MM.1S (cell line): ENCODE measurements around the gene KIAA0930.

Experiments
- DNase-seq: peaks from one replicate; pipeline ENCODE4 v3.0.0-alpha.2; 2015
- H2AFZ ChIP-seq: fragments of 300-600 bp; sonication (generic); 2 replicates; pipeline ENCODE4 v1.6.0; 2016; ENCODE audit warnings: antibody characterized with exemption, low read length
- H3F3A ChIP-seq: fragments of 300-600 bp; sonication (generic); 2 replicates; pipeline ENCODE4 v1.6.1; 2016; ENCODE audit warnings: mild to moderate bottlenecking, antibody characterized with exemption, low read length, moderate library complexity, mixed read lengths; ENCODE audit not compliant: insufficient read depth
- H3K27ac ChIP-seq: fragments of 300-600 bp; sonication (generic); 2 replicates; pipeline ENCODE4 v1.5.1; 2016; ENCODE audit warnings: mild to moderate bottlenecking, low read length
- H3K27me3 ChIP-seq: fragments of 300-600 bp; sonication (generic); replicated peaks from 2 replicates; pipeline ENCODE4 v1.6.0; 2016; ENCODE audit warnings: low read length; ENCODE audit not compliant: insufficient read depth
- H3K36me3 ChIP-seq: fragments of 300-600 bp; sonication (generic); replicated peaks from 2 replicates; pipeline ENCODE4 v1.6.1; 2016; ENCODE audit warnings: mild to moderate bottlenecking, low read length, mixed read lengths; ENCODE audit not compliant: insufficient read depth
- H3K4me1 ChIP-seq: fragments of 300-600 bp; sonication (generic); 2 replicates; pipeline ENCODE4 v1.6.1; 2016; ENCODE audit warnings: low read length, mixed read lengths
- H3K4me2 ChIP-seq: fragments of 300-600 bp; sonication (generic); 2 replicates; pipeline ENCODE4 v1.6.0; 2016; ENCODE audit warnings: low read depth, low read length
- H3K4me3 ChIP-seq: fragments of 300-600 bp; sonication (generic); 2 replicates; pipeline ENCODE4 v1.5.1; 2016; ENCODE audit warnings: low read length, mixed read lengths
- H3K79me2 ChIP-seq: fragments of 300-600 bp; sonication (generic); 2 replicates; pipeline ENCODE4 v1.6.1; 2016; ENCODE audit warnings: mixed run types, low read length, mixed read lengths
- H3K9ac ChIP-seq: fragments of 300-600 bp; sonication (generic); 2 replicates; pipeline ENCODE4 v1.6.1; 2016; ENCODE audit warnings: low read length, mixed read lengths
- H3K9me2 ChIP-seq: fragments of 300-600 bp; sonication (generic); replicated peaks from 2 replicates; pipeline ENCODE4 v1.6.1; 2016; ENCODE audit warnings: mild to moderate bottlenecking, low read length, mixed read lengths; ENCODE audit not compliant: insufficient read depth
- H3K9me3 ChIP-seq: fragments of 300-600 bp; sonication (generic); replicated peaks from 2 replicates; pipeline ENCODE4 v1.6.1; 2016; ENCODE audit warnings: mild to moderate bottlenecking, low read length, mixed read lengths; ENCODE audit not compliant: insufficient read depth
- H4K20me1 ChIP-seq: fragments of 300-600 bp; sonication (generic); 2 replicates; pipeline ENCODE4 v1.6.1; 2016; ENCODE audit warnings: mild to moderate bottlenecking, low read length, moderate library complexity, mixed read lengths; ENCODE audit not compliant: insufficient read depth
- EZH2 ChIP-seq: fragments of 300-600 bp; sonication (generic); optimal IDR thresholded peaks from 2 replicates; pipeline ENCODE3; 2017; ENCODE audit warnings: low read depth, mild to moderate bottlenecking, antibody characterized with exemption, low read length, mixed read lengths
- EZH2phosphoT487 ChIP-seq: fragments of 300-600 bp; sonication (generic); IDR thresholded peaks from 2 replicates; pipeline ENCODE4 v1.6.1; 2018; ENCODE audit warnings: antibody characterized with exemption, low read length
- TF ChIP-seq, protein P1 (sequence below): fragments of 300-600 bp; sonication (generic); IDR thresholded peaks from 2 replicates; pipeline ENCODE4 v1.5.1; 2016; ENCODE audit warnings: antibody characterized with exemption, low read length, mixed read lengths

The KIAA0930 gene

GRCh38 chr22:45198463-45198795 lies 42.3 kb downstream of the KIAA0930 start:
- Histone ChIP-seq H3K79me2 (no peaks in the 10 kb centered on the region), H3K9ac (no peak overlapping the region), H3K4me3 (no peak overlapping the region), H2AFZ (no peak overlapping the region), H3K27me3 (no peaks in the 10 kb centered on the region), H3F3A (no peaks in the 10 kb centered on the region), H3K4me2 (no peak overlapping the region), H3K36me3 (no peaks in the 10 kb centered on the region; the same call in 1 of the 2 replicates), H3K27ac (no peak overlapping the region), H3K9me3 (no peaks in the 10 kb centered on the region), H3K4me1 (no peaks in the 10 kb centered on the region), H3K9me2 (no peaks in the 10 kb centered on the region), H4K20me1 (no peaks in the 10 kb centered on the region)
- TF ChIP-seq EZH2: no peak
- TF ChIP-seq, protein P1, sequence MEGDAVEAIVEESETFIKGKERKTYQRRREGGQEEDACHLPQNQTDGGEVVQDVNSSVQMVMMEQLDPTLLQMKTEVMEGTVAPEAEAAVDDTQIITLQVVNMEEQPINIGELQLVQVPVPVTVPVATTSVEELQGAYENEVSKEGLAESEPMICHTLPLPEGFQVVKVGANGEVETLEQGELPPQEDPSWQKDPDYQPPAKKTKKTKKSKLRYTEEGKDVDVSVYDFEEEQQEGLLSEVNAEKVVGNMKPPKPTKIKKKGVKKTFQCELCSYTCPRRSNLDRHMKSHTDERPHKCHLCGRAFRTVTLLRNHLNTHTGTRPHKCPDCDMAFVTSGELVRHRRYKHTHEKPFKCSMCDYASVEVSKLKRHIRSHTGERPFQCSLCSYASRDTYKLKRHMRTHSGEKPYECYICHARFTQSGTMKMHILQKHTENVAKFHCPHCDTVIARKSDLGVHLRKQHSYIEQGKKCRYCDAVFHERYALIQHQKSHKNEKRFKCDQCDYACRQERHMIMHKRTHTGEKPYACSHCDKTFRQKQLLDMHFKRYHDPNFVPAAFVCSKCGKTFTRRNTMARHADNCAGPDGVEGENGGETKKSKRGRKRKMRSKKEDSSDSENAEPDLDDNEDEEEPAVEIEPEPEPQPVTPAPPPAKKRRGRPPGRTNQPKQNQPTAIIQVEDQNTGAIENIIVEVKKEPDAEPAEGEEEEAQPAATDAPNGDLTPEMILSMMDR: no peak
- TF ChIP-seq EZH2phosphoT487: no peak
- no peak for DNase-seq

- Histone ChIP-seq H3K79me2 (no peaks in the 10 kb centered on the region), H3K9me2 (no peaks in the 10 kb centered on the region), H4K20me1 (no peaks in the 10 kb centered on the region), H3K4me1 (no peaks in the 10 kb centered on the region), H3K27ac (no peak overlapping the region), H2AFZ (no peak overlapping the region), H3F3A (no peaks in the 10 kb centered on the region), H3K4me2 (no peak overlapping the region), H3K9ac (no peak overlapping the region), H3K9me3 (no peaks in the 10 kb centered on the region), H3K36me3 (no peaks in the 10 kb centered on the region; the same call in 1 of the 2 replicates), H3K27me3 (no peaks in the 10 kb centered on the region), H3K4me3 (no peak overlapping the region)
- no peak for DNase-seq
- TF ChIP-seq EZH2phosphoT487 (no peak), EZH2 (no peak)
- TF ChIP-seq, protein P1: no peak
Observed at GRCh38 chr22:45197606-45198462, 42.9 kb downstream of the KIAA0930 start.

- H3K27ac ChIP-seq: no peak overlapping the region
- H4K20me1 ChIP-seq: no peaks in the 10 kb centered on the region
- no peaks in the 10 kb centered on the region; the same call in 1 of the 2 replicates for H3K36me3 ChIP-seq
- H3K27me3 ChIP-seq: no peaks in the 10 kb centered on the region
- H3K4me2 ChIP-seq: no peak overlapping the region
- H2AFZ ChIP-seq: no peak overlapping the region
- no peak overlapping the region for H3K9ac ChIP-seq
- no peaks in the 10 kb centered on the region for H3F3A ChIP-seq
- H3K4me1 ChIP-seq: no peaks in the 10 kb centered on the region
- DNase-seq: no peak
- H3K9me3 ChIP-seq: no peaks in the 10 kb centered on the region
- no peaks in the 10 kb centered on the region for H3K9me2 ChIP-seq
- TF ChIP-seq EZH2 (no peak), EZH2phosphoT487 (no peak)
- TF ChIP-seq, protein P1: no peak
- no peak overlapping the region for H3K4me3 ChIP-seq
- H3K79me2 ChIP-seq: no peaks in the 10 kb centered on the region
Observed at GRCh38 chr22:45196926-45197605, 43.6 kb downstream of the KIAA0930 start.
